GM12874 (cell line): ENCODE results near the gene KIF2C.

Source experiments
- CTCF ChIP-seq: IDR thresholded peaks from 2 replicates; pipeline ENCODE4 v1.5.1; 2011; ENCODE audit warnings: low read depth, mild to moderate bottlenecking, control low read depth, low read length, moderate library complexity; ENCODE audit not compliant: insufficient read depth

Gene KIF2C

DNA sequence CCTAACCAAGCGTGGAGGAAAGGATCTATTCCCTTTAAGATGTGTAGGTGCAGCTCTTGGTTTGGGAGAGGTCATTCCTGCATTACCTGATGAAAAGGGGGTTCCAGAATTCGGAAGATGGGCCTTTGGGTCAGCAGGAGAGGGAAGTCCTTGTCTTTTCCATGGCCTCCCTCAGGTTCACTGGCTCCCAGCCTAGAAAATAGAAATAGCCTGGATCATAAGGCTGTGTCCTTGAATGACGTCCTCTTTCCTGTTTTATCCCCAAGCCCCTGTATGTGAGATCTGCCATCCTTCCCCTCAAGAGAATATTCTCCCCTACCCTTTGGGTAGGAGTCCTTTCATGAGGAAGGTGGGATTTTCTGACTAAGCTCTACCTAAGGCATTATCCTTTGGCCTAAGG lies 21.2 kb downstream of the KIF2C start:
- TF ChIP-seq CTCF = no peak

DNA sequence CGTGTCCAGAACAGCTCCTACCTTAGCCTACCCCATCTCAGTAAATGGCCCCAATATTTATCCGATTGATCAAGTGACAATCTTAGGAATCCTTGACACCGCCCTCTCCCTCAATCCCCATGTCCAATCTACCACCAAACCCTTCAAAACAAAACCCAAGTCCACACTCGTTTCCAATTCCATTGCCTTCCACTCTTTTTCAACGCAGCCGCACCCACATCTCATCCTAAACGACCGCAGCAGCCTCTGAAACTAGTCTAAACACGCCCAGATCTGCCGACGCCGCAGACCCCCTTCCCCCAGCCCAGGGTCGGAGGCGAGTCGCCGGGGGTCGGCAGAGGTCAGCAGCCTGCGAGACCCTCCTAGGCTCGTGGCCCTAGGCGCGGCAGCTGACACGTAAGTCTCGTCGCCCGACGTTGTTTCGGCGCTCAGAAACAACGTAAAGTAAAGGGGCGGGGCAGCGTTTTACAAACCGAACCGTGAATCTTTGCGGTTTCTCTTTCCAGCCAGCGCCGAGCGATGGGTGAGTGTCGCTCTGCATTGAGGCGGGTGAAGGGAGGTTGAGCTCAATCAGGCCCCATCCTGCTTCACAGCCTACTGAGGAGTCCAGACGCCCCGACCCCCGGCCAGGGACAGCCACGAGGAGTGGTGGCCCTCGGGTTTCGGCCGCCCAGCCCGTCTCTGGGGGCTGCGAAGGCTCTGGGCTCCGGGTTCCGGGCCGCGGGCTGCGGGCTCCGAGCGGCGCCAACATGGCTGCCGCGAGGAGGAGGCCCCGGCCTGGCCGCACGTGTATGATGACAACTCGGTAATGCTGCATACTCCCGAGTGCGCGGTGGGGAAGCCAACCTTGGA lies 35.7 kb downstream of the KIF2C start, which contains the start of gene RPS8:
RPS8 (plus strand) TSS at position 463 of the 852 bp plus-strand sequence; CDS start at position 520, 57 bp downstream.
- TF ChIP-seq CTCF = no peak

DNA sequence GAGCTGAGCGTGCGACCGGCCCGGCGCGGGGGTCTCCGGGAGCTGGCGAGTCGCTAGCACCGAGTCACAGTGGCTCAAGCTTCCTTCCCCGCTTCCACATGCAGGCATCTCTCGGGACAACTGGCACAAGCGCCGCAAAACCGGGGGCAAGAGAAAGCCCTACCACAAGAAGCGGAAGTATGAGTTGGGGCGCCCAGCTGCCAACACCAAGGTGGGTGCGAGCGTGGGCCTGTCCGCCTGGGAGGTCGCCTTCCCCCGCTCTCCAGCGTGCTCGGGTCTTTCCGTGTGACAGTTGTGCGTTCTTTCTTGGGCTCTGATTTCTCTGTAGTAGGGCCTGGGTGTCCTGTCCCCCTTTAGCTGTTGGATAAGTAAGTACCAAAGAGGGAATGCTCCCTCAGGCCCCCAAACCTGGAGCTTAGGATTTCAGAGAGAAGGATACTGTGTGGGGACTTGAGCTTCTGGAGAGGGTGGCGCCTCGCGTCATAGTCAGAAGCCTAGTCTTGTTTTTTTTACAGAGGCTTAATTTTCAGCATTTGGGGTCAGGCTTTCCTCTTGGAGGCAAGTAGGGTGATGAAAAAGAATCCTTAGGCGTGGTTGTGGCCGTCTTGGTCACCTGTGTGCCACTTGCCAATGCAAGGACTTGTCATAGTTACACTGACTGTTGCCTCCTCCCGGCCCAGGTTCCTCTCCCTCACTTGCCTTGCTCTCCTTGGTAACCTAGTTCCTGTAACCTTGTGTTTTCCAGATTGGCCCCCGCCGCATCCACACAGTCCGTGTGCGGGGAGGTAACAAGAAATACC lies 36.5 kb downstream of the KIF2C start:
- no peak for TF ChIP-seq CTCF

DNA sequence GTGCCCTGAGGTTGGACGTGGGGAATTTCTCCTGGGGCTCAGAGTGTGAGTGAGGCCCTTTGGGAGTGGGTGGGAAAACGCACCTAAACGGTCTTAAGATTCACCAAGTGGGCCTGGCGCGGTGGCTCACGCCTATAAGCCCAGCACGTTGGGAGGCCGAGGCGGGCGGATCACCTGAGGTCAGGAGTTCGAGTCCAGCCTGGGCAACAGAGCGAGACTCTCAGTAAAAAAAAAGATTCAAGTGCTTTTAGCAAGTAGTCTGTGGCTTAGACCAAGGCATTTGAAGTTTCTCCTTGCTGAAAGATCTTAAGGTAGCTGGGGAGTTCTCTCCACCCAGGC lies 37.1 kb downstream of the KIF2C start:
- no peak for TF ChIP-seq CTCF

DNA sequence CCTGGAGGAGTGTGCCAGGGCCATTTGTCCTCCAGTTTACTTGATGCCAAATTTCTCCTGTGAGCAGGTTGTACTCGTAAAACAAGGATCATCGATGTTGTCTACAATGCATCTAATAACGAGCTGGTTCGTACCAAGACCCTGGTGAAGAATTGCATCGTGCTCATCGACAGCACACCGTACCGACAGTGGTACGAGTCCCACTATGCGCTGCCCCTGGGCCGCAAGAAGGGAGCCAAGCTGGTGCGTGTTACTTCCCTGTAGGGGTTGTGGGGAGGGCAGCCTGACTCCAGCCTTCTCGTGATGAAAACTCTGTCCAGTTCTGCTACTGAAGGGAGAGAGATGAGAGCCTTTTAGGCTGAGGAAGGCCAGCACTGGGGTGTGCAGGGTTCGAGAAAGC lies 37.9 kb downstream of the KIF2C start:
- no peak for TF ChIP-seq CTCF

- TF ChIP-seq CTCF = no peak
Observed at GRCh38 chr1:44777969-44778635, 38.5 kb downstream of the KIF2C start.
